GM18868 (cell line): ENCODE results near the gene DGUOK.

Source experiments
- ATAC-seq: cut with Tn5 transposase; IDR thresholded peaks from one replicate; pipeline ENCODE4 v1.9.1; 2021; ENCODE audit warnings: mild to moderate bottlenecking, moderate library complexity; ENCODE audit not compliant: unreplicated experiment

The DGUOK gene

GRCh38 chr2:73946666-73947065, 20.0 kb downstream of the DGUOK start:
- no peak for ATAC-seq

GRCh38 chr2:73947412-73948018, 20.8 kb downstream of the DGUOK start:
- no peak for ATAC-seq

GRCh38 chr2:73949802-73950201, 23.1 kb downstream of the DGUOK start:
- no peak for ATAC-seq

- ATAC-seq, result no peak
Measured at GRCh38 chr2:73952499-73953446, 26.1 kb downstream of the DGUOK start.

GRCh38 chr2:73956218-73956865, 29.7 kb downstream of the DGUOK start:
- ATAC-seq, result no peak

GRCh38 chr2:73961274-73961673, 34.6 kb downstream of the DGUOK start:
- ATAC-seq, result no peak

- no peak for ATAC-seq
Measured at GRCh38 chr2:73961823-73962615, 35.3 kb downstream of the DGUOK start.

- ATAC-seq, result no peak
Measured at GRCh38 chr2:73962798-73963197, 36.1 kb downstream of the DGUOK start.

- ATAC-seq, result peak; percentile 92
Measured at GRCh38 chr2:73963385-73964120, 36.9 kb downstream of the DGUOK start.

- peak; percentile 11 for ATAC-seq
Measured at GRCh38 chr2:73964223-73964622, 37.5 kb downstream of the DGUOK start.

- no peak for ATAC-seq
Measured at GRCh38 chr2:73965053-73965452, 38.4 kb downstream of the DGUOK start.

GRCh38 chr2:73968357-73968937, 41.8 kb downstream of the DGUOK start:
- ATAC-seq, result no peak

- no peak for ATAC-seq
Measured at GRCh38 chr2:73969356-73969755, 42.7 kb downstream of the DGUOK start.

GRCh38 chr2:73970141-73970803, 43.6 kb downstream of the DGUOK start:
- no peak for ATAC-seq

- peak; percentile 62 for ATAC-seq
Measured at GRCh38 chr2:73970850-73971471, 44.3 kb downstream of the DGUOK start.

- no peak for ATAC-seq
Measured at GRCh38 chr2:73971722-73972121, 45.0 kb downstream of the DGUOK start.

GRCh38 chr2:73972846-73973245, 46.2 kb downstream of the DGUOK start:
- ATAC-seq, result peak; percentile 50

- ATAC-seq, result no peak
Measured at GRCh38 chr2:73975731-73976130, 49.1 kb downstream of the DGUOK start.

GRCh38 chr2:73976803-73977202, 50.1 kb downstream of the DGUOK start:
- ATAC-seq, result no peak
